Measurements from ENCODE around the gene AKAP11. TPM values are rescaled to one million over a fixed set of nuclear protein-coding genes. Genes with fewer than 3 reads are reported as not detected.

AKAP11 gene
- total RNA-seq, 2 donors from 2014 or later, result 20.8 to 36.1 TPM

Other genes with a start within 250 kb of the AKAP11 start
- 1 to 10 TPM; 4.6 to 8.9 TPM for gene DGKH, start 223.5 kb upstream of the AKAP11 start, total RNA-seq